H1 (cell line): ENCODE results near the gene NUDT6. TPM values are rescaled to one million over a fixed set of nuclear protein-coding genes. Genes with fewer than 3 reads are reported as not detected.

ENCODE experiments used
- CTCF ChIA-PET: fragments of 300-600 bp; sonication (Branson Sonifier 250); formaldehyde crosslinking; loops from one replicate; lab custom pipeline; 2021; ENCODE audit not compliant: partially characterized antibody; lab: Charles Lee
- POLR2A ChIA-PET: fragments of 300-600 bp; sonication (Branson Sonifier 250); formaldehyde crosslinking; loops from one replicate; lab custom pipeline; 2021; ENCODE audit warnings: inconsistent platforms; ENCODE audit not compliant: partially characterized antibody; lab: Charles Lee
- DNase-seq, 2 experiments: peaks; one replicate each; pipeline versions ENCODE4 v3.0.0 to v3.0.0-alpha.2; 2010 to 2022; ENCODE audit warnings: low spot score in 2 of 2, low read depth in 1 of 2, mixed read lengths in 1 of 2
- FAIRE-seq: peaks from 2 replicates; lab custom pipeline; 2011; peaks lifted over from hg19 to GRCh38; lab: Jason Lieb, UNC
- H2AFZ ChIP-seq: 2 replicates; pipeline ENCODE4 v1.8.1; 2012; ENCODE audit warnings: low read length, inconsistent platforms
- H2AK5ac ChIP-seq: 2 replicates; pipeline ENCODE4 v1.6.1; 2013; ENCODE audit warnings: low read depth, low read length
- H2BK120ac ChIP-seq: replicated peaks from 2 replicates; pipeline ENCODE3; 2013; ENCODE audit warnings: low read depth, low read length, inconsistent platforms
- H2BK12ac ChIP-seq: 2 replicates; pipeline ENCODE4 v1.6.1; 2013; ENCODE audit warnings: low read depth, low read length
- H2BK15ac ChIP-seq: 2 replicates; pipeline ENCODE4 v1.6.1; 2013; ENCODE audit warnings: low read length
- H2BK20ac ChIP-seq: 2 replicates; pipeline ENCODE4 v1.6.1; 2013; ENCODE audit warnings: low read length
- H2BK5ac ChIP-seq: 2 replicates; pipeline ENCODE4 v1.6.1; 2013; ENCODE audit warnings: low read depth, low read length
- H3K14ac ChIP-seq: 2 replicates; pipeline ENCODE4 v1.6.1; 2013; ENCODE audit warnings: inconsistent platforms; ENCODE audit not compliant: insufficient read length
- H3K18ac ChIP-seq: 2 replicates; pipeline ENCODE4 v1.6.1; 2013; ENCODE audit warnings: low read length; ENCODE audit errors: extremely low read depth
- H3K23ac ChIP-seq: 2 replicates; pipeline ENCODE4 v1.6.1; 2013; ENCODE audit warnings: inconsistent platforms; ENCODE audit not compliant: insufficient read length
- H3K23me2 ChIP-seq: 2 replicates; pipeline ENCODE4 v1.6.1; 2013; ENCODE audit warnings: low read depth, low read length
- H3K27ac ChIP-seq: 2 replicates; pipeline ENCODE4 v1.6.1; 2011; ENCODE audit warnings: low read depth, low read length, inconsistent platforms
- H3K27me3 ChIP-seq, 4 experiments: replicated peaks in 1 of 4; 1 replicate in 1 of 4; 2 replicates in 3 of 4; pipeline versions ENCODE4 v1.6.1 to v1.8.1; 2011 to 2013; ENCODE audit warnings: low read length in 3 of 4, mild to moderate bottlenecking in 3 of 4, inconsistent platforms in 2 of 4, mixed read lengths in 2 of 4, moderate library complexity in 1 of 4; ENCODE audit not compliant: control insufficient read depth in 3 of 4, insufficient read depth in 3 of 4; ENCODE audit errors: extremely low read depth in 1 of 4
- H3K36me3 ChIP-seq, 4 experiments: 2 replicates each; pipeline versions ENCODE4 v1.6.1 to v1.8.1; 2011 to 2013; ENCODE audit warnings: mild to moderate bottlenecking in 4 of 4, low read length in 3 of 4, moderate library complexity in 2 of 4, control low read depth in 1 of 4, inconsistent platforms in 1 of 4; ENCODE audit not compliant: insufficient read depth in 4 of 4, control insufficient read depth in 2 of 4
- H3K4ac ChIP-seq: replicated peaks from 2 replicates; pipeline ENCODE3; 2013; ENCODE audit warnings: low read length, low read depth, mixed read lengths, inconsistent platforms; ENCODE audit not compliant: insufficient read length
- H3K4me1 ChIP-seq, 4 experiments: replicated peaks in 1 of 4; 1 replicate in 1 of 4; 2 replicates in 3 of 4; pipeline versions ENCODE4 v1.6.1 to v1.8.1; 2011 to 2013; ENCODE audit warnings: low read length in 3 of 4, inconsistent platforms in 2 of 4, mixed read lengths in 1 of 4; ENCODE audit not compliant: insufficient read depth in 4 of 4, control insufficient read depth in 3 of 4
- H3K4me2 ChIP-seq, 2 experiments: 2 replicates each; pipeline versions ENCODE4 v1.6.1 to v1.8.1; 2011 to 2013; ENCODE audit warnings: low read depth in 2 of 2, low read length in 2 of 2, control low read depth in 1 of 2, inconsistent platforms in 1 of 2, mild to moderate bottlenecking in 1 of 2; ENCODE audit not compliant: insufficient read depth in 1 of 2
- H3K4me3 ChIP-seq, 4 experiments: fragments of 200-600, 300-600 bp in 1 of 4; sonication (generic), shearing (Covaris generic), sonication (Bioruptor Twin) in 1 of 4; 2 replicates each; pipeline versions ENCODE4 v1.5.1 to v1.8.1; 2011 to 2016; ENCODE audit warnings: low read length in 4 of 4, low read depth in 3 of 4, control low read depth in 2 of 4, inconsistent platforms in 2 of 4, mild to moderate bottlenecking in 2 of 4, mixed read lengths in 1 of 4, moderate library complexity in 1 of 4; ENCODE audit not compliant: insufficient read depth in 2 of 4; ENCODE audit errors: extremely low read depth in 1 of 4
- H3K56ac ChIP-seq: replicated peaks from 2 replicates; pipeline ENCODE3; 2013; ENCODE audit warnings: low read depth, mild to moderate bottlenecking, mixed read lengths, low read length, inconsistent platforms; ENCODE audit not compliant: insufficient read length
- H3K79me1 ChIP-seq: 2 replicates; pipeline ENCODE4 v1.6.1; 2013; ENCODE audit warnings: low read depth, low read length, control low read depth
- H3K79me2 ChIP-seq, 2 experiments: 2 replicates each; pipeline versions ENCODE4 v1.6.1 to v1.8.1; 2012 to 2013; ENCODE audit warnings: low read length in 2 of 2, mild to moderate bottlenecking in 2 of 2, inconsistent platforms in 1 of 2; ENCODE audit not compliant: insufficient read depth in 2 of 2, control insufficient read depth in 1 of 2
- H3K9ac ChIP-seq, 4 experiments: replicated peaks in 1 of 4; 1 replicate in 1 of 4; 2 replicates in 3 of 4; pipeline versions ENCODE4 v1.6.1 to v1.8.1; 2011 to 2013; ENCODE audit warnings: low read depth in 3 of 4, low read length in 3 of 4, control low read depth in 2 of 4, mild to moderate bottlenecking in 2 of 4, moderate library complexity in 2 of 4, inconsistent platforms in 1 of 4; ENCODE audit errors: extremely low read depth in 1 of 4
- H3K9me3 ChIP-seq, 2 experiments: 2 replicates each; pipeline versions ENCODE4 v1.6.1 to v1.8.1; 2012 to 2013; ENCODE audit warnings: mild to moderate bottlenecking in 2 of 2, moderate library complexity in 2 of 2, control low read depth in 1 of 2, inconsistent platforms in 1 of 2, low read depth in 1 of 2, low read length in 1 of 2, mixed read lengths in 1 of 2; ENCODE audit not compliant: insufficient read depth in 2 of 2
- H4K20me1 ChIP-seq, 2 experiments: replicated peaks in 1 of 2; 2 replicates each; pipeline versions ENCODE3 to v1.8.1; 2011 to 2013; ENCODE audit warnings: inconsistent platforms in 2 of 2, low read length in 2 of 2, mild to moderate bottlenecking in 1 of 2; ENCODE audit not compliant: insufficient read depth in 2 of 2, control insufficient read depth in 1 of 2
- H4K5ac ChIP-seq: 2 replicates; pipeline ENCODE4 v1.6.1; 2013; ENCODE audit warnings: low read length, low read depth, mixed read lengths, inconsistent platforms; ENCODE audit not compliant: insufficient read length
- H4K8ac ChIP-seq: 2 replicates; pipeline ENCODE4 v1.8.0; 2013; ENCODE audit warnings: mild to moderate bottlenecking, moderate library complexity, low read length, inconsistent platforms; ENCODE audit not compliant: insufficient read depth; ENCODE audit errors: extremely low read depth
- H4K91ac ChIP-seq: replicated peaks from 2 replicates; pipeline ENCODE3; 2013; ENCODE audit warnings: low read length, mixed read lengths, inconsistent platforms; ENCODE audit not compliant: insufficient read length
- GTF2F1 ChIP-seq: IDR thresholded peaks from 2 replicates; pipeline ENCODE4 v1.6.1; 2012; ENCODE audit warnings: low read depth, low read length, improper control_type of control experiment, borderline replicate concordance
- PHF8 ChIP-seq: fragments of 200-600 bp; sonication (generic); conservative IDR thresholded peaks from 2 replicates; pipeline ENCODE4 v1.7.1; 2012; ENCODE audit warnings: low read depth, mild to moderate bottlenecking, inconsistent platforms, low read length, moderate library complexity
- WGBS, 2 experiments: shearing (Covaris generic) in 1 of 2; methylation state at CpG; one replicate each; pipeline versions ENCODE4 v1.1.6 to v1.1.7; 2013 to 2015; ENCODE audit warnings: low lambda C conversion rate in 2 of 2, mixed read lengths in 2 of 2, inconsistent platforms in 1 of 2, low coverage in 1 of 2, missing lambda C conversion rate in 1 of 2; ENCODE audit not compliant: insufficient replicate concordance in 2 of 2, insufficient coverage in 1 of 2, insufficient read length in 1 of 2; ENCODE audit errors: extremely low coverage in 1 of 2, missing lambda C conversion rate in 1 of 2; 5-methylcytosine and 5-hydroxymethylcytosine counted together
- polyA plus RNA-seq, 7 experiments: library from polyadenylated mRNA; depleted of rRNA in 3 of 7; stranded (reverse) in 5 of 7; unstranded in 2 of 7; fragments of >200 nt in 5 of 7; fragments of 200-250 nt in 2 of 7; gene quantifications; 1 replicate in 5 of 7; 2 replicates in 1 of 7; 4 replicates in 1 of 7; pipeline versions ENCODE4 v1.2.1 to v1.2.3, GENCODE V29; 2011 to 2013; ENCODE audit warnings: missing spikeins in 2 of 7, mixed read lengths in 2 of 7
- total RNA-seq: library from RNA; stranded (reverse); fragmentation: NEBNext Ultra II Directional; extraction: Animal tissue kit (Norgen Biotek cat#: 25700); gene quantifications from 2 replicates; pipeline ENCODE4 v1.2.1, GENCODE V29; 2021

Gene NUDT6
- total and polyA plus RNA-seq, 2 of the 8 experiments (the other 6 are each of a cell fraction or from before 2014, with no cell fraction given), result 5.0 to 12.4 TPM

GRCh38 chr4:122914938-122915337 lies 7.5 kb downstream of the NUDT6 start:
- Histone ChIP-seq H3K27ac (no peak overlapping the region), H3K27me3 (peaks cover 0 to 3% (median 0%) of the 10 kb centered on the region in 4 experiments; a peak in 1 of 7 replicates), H2BK15ac (no peak overlapping the region), H4K91ac (no peak overlapping the region), H3K56ac (no peak overlapping the region), H2BK5ac (no peak overlapping the region), H3K18ac (no peak overlapping the region), H3K79me1 (no peaks in the 10 kb centered on the region), H4K5ac (no peak overlapping the region), H3K14ac (no peak overlapping the region), H3K9me3 (no peaks in the 10 kb centered on the region), H3K36me3 (peaks cover 0 to 8% (median 0%) of the 10 kb centered on the region in 4 experiments; a peak in 3 of 8 replicates), H4K8ac (no peak overlapping the region), H2BK120ac (no peak overlapping the region), H3K4me2 (no peak overlapping the region), H3K4me3 (no peak overlapping the region), H4K20me1 (no peaks in the 10 kb centered on the region), H3K23ac (no peak overlapping the region), H3K79me2 (no peaks in the 10 kb centered on the region), H3K23me2 (no peaks in the 10 kb centered on the region), H3K9ac (no peak overlapping the region), H2BK20ac (no peak overlapping the region), H2AK5ac (no peak overlapping the region), H3K4me1 (no peaks in the 10 kb centered on the region), H2BK12ac (no peak overlapping the region), H2AFZ (no peak overlapping the region), H3K4ac (no peak overlapping the region)
- POLR2A ChIA-PET, result interaction anchor here (1.1 to 5.7 kb wide), 3 partner anchors 8 to 74 kb away, joined by 3 to 28 read pairs (median 3); partner anchors contain the start of gene NUDT6
- FAIRE-seq (no peak), DNase-seq (no peak)
- TF ChIP-seq GTF2F1 (no peak), PHF8 (no peak)
- CTCF ChIA-PET, result interaction anchor here (0.6 to 2.5 kb wide), 5 partner anchors 11 to 313 kb away, joined by 3 to 14 read pairs (median 4); no protein-coding TSS in a partner anchor
- WGBS, 2 experiments, result 71% methylated on average over 3 of the region's 3 CpGs; no CpG with 5 or more reads in 1 of the 2 experiments
